Right lobe of liver (tissue), 6 donors: ENCODE data around the gene MLX. TPM values are rescaled to one million over a fixed set of nuclear protein-coding genes. Genes with fewer than 3 reads are reported as not detected.
A peak's percentile ranks its signal among the peaks of the same experiment; 100 is the strongest.
"Not testable (repeated sequence)": the region's sequence is repeated elsewhere in the genome, so short reads cannot be mapped to it uniquely, and the experiment has no call there.

Experiments used
- ATAC-seq, 4 donors: fragments of 200-7000 bp; cut with Tn5 transposase; one replicate each; pipeline ENCODE4 v1.9.1; 2020; ENCODE audit warnings: mild to moderate bottlenecking in 4 of 4, moderate library complexity in 4 of 4
- DNase-seq, 3 donors: peaks; one replicate each; pipeline ENCODE4 v3.0.0-alpha.2; 2020
- H3K27ac ChIP-seq, 3 donors: fragments of 200-600 bp; one replicate each; pipeline ENCODE4 v1.8.0; 2022
- H3K27me3 ChIP-seq, 2 donors: fragments of 200-600 bp; one replicate each; pipeline ENCODE4 v1.8.0; 2022
- H3K36me3 ChIP-seq, 4 donors: fragments of 200-600 bp; sonication (generic) in 1 of 4; one replicate each; pipeline versions ENCODE4 v1.5.1 to v1.8.0; 2017 to 2022; ENCODE audit warnings: control low read depth in 1 of 4
- H3K4me1 ChIP-seq, 4 donors: fragments of 200-600 bp; sonication (generic) in 1 of 4; one replicate each; pipeline versions ENCODE4 v1.5.1 to v1.8.0; 2017 to 2022; ENCODE audit warnings: control low read depth in 1 of 4
- H3K4me3 ChIP-seq, 3 donors: fragments of 200-600 bp; one replicate each; pipeline ENCODE4 v1.8.0; 2022
- H3K9me3 ChIP-seq, 4 donors: fragments of 200-600 bp; sonication (generic) in 1 of 4; one replicate each; pipeline versions ENCODE4 v1.5.1 to v1.8.0; 2017 to 2022; ENCODE audit warnings: control low read depth in 1 of 4
- CTCF ChIP-seq, 4 donors: fragments of 200-600 bp in 3 of 4; fragments of 450-650 bp in 1 of 4; IDR thresholded peaks; one replicate each; pipeline versions ENCODE4 v1.5.1 to v1.8.0; 2016 to 2022; ENCODE audit warnings: antibody characterized with exemption in 4 of 4, mild to moderate bottlenecking in 2 of 4
- POLR2A ChIP-seq: fragments of 450-650 bp; IDR thresholded peaks from one replicate; pipeline ENCODE4 v1.6.1; 2017; ENCODE audit warnings: antibody characterized with exemption, mild to moderate bottlenecking
- WGBS: methylation state at CpG from one replicate; pipeline ENCODE4 v1.1.6; 2018; ENCODE audit warnings: low coverage, low lambda C conversion rate; ENCODE audit not compliant: insufficient coverage; ENCODE audit errors: missing lambda C conversion rate; 5-methylcytosine and 5-hydroxymethylcytosine counted together
- intact Hi-C, 2 donors: fragments of 100-400 bp; cut with DNase I; formaldehyde crosslinking; loops; one replicate each; pipeline versions ENCODE4 v1.11.2 to v1.14.1; 2022
- total RNA-seq, 6 experiments: library from RNA; depleted of rRNA in 2 of 6; stranded (reverse); fragments of >200 nt in 2 of 6; fragmentation: NEBNext Ultra II Directional in 3 of 6; extraction: Animal tissue kit (Norgen Biotek cat#: 25700) in 3 of 6; gene quantifications; one replicate each; pipeline versions ENCODE4 v1.1.0 to v1.2.4, GENCODE V29; 2016 to 2023
- donor health status: DM: no; HTN: yes; CAD: no.
- donor health status: DM: no; HTN: no; CAD: no.
- donor health status: DM: no; HTN: no; CAD: no.
- donor health status: DM: no; HTN: yes; CAD: no.
- donor health status: DM: no; HTN: yes; CAD: no.

The MLX gene
- total RNA-seq, 6 experiments from 2014 or later, result 34.5 to 46.2 (median 35.2) TPM

- peaks cover 0 to 26% (median 6%) of the 10 kb centered on the region in 4 donors for H3K4me1 ChIP-seq
- ATAC-seq, result peak; percentile 54 to 70 (median 64)
- under 1% methylated on average over 22 of the region's 30 CpGs for WGBS
- no peaks in the 10 kb centered on the region for H3K27me3 ChIP-seq
- H3K4me3 ChIP-seq, result peak overlapping the region; percentile 78 to 80 (median 80)
- no peak for TF ChIP-seq POLR2A
- TF ChIP-seq CTCF (IDR thresholded peaks at IDR 0.05), result peak in 1 of 4 donors; percentile 12
- DNase-seq, result peak in 2 of 3 donors; percentile 48 to 62
- intact Hi-C loops, result no loop called here
- H3K9me3 ChIP-seq, result no peaks in the 10 kb centered on the region
- peak overlapping the region; percentile 48 to 88 (median 80) for H3K27ac ChIP-seq
- H3K36me3 ChIP-seq, result peaks cover 0 to 16% (median 2%) of the 10 kb centered on the region in 4 donors
These were observed 41.6 kb downstream of the MLX start for GRCh38 chr17:42608305-42609181.

GRCh38 chr17:42609182-42609813 is 42.4 kb downstream of the MLX start, which contains the start of the genes RETREG3 and TUBG1:
TSS of gene RETREG3 (minus strand) at chr17:42609374. CDS start at chr17:42609324, 50 bp downstream.
TSS of gene TUBG1 (plus strand) at chr17:42609683. CDS start at chr17:42609738, 55 bp downstream.
- WGBS, result no CpG with 5 or more reads among the region's 66 CpGs
- TF ChIP-seq POLR2A (peak; percentile 70), CTCF (IDR thresholded peaks at IDR 0.05) (no peak)
- Histone ChIP-seq H3K4me1 (peaks cover 0 to 26% (median 6%) of the 10 kb centered on the region in 4 donors), H3K27me3 (no peaks in the 10 kb centered on the region), H3K4me3 (peak within 1 kb of the TSS; percentile 78 to 80 (median 80)), H3K36me3 (peaks cover 0 to 18% (median 4%) of the 10 kb centered on the region in 4 donors), H3K9me3 (no peaks in the 10 kb centered on the region), H3K27ac (peak within 1 kb of the TSS; percentile 48 to 88 (median 80))
- intact Hi-C loops, result no loop called here
- DNase-seq (peak; percentile 99), ATAC-seq (peak; percentile 95 to 97 (median 96))

- ATAC-seq (peak; percentile 19 to 34 (median 26)), DNase-seq (peak in 2 of 3 donors; percentile 51 to 65)
- H3K9me3 ChIP-seq, H3K27me3 ChIP-seq: not testable (repeated sequence)
- WGBS, result 10% methylated on average over 29 of the region's 42 CpGs
- Histone ChIP-seq H3K36me3 (peaks cover 0 to 26% (median 8%) of the 10 kb centered on the region in 4 donors), H3K4me3 (peak overlapping the region; percentile 71 to 80 (median 78)), H3K27ac (peak overlapping the region; percentile 16 to 72 (median 48)), H3K4me1 (peaks cover 0 to 26% (median 6%) of the 10 kb centered on the region in 4 donors)
- intact Hi-C loops, result loop anchor here (10.0 kb wide), 1 partner anchor 75 kb away; the partner anchor contains the start of genes CCR10 (in 2 of the 2) and CNTNAP1 (in 2 of the 2)
These were observed 43.2 kb downstream of the MLX start for GRCh38 chr17:42609814-42610801.

GRCh38 chr17:42612013-42612412 is 45.1 kb downstream of the MLX start:
- peaks cover 0 to 31% (median 10%) of the 10 kb centered on the region in 4 donors for H3K36me3 ChIP-seq
- intact Hi-C loops, result loop anchor here (10.0 kb wide), 1 partner anchor 73 kb away; the partner anchor contains the start of genes CCR10 (in 2 of the 2) and CNTNAP1 (in 2 of the 2)
- no peaks in the 10 kb centered on the region for H3K9me3 ChIP-seq
- no peak for TF ChIP-seq CTCF (IDR thresholded peaks at IDR 0.05)
- no peak for TF ChIP-seq POLR2A
- ATAC-seq, result no peak
- H3K27me3 ChIP-seq, result no peaks in the 10 kb centered on the region
- DNase-seq, result no peak
- peaks cover 0 to 17% (median 6%) of the 10 kb centered on the region in 4 donors for H3K4me1 ChIP-seq
- no peak overlapping the region for H3K27ac ChIP-seq
- 100% methylated on average over 1 of the region's 4 CpGs for WGBS
- H3K4me3 ChIP-seq, result no peak overlapping the region
